Measurements from ENCODE around the gene NDUFS1. TPM values are rescaled to one million over a fixed set of nuclear protein-coding genes. Genes with fewer than 3 reads are reported as not detected.

The NDUFS1 gene
- total and polyA plus RNA-seq, 2 of the 8 experiments (the other 6 are each of a cell fraction or from before 2014, with no cell fraction given) = 42.1 to 97.0 TPM

DNA sequence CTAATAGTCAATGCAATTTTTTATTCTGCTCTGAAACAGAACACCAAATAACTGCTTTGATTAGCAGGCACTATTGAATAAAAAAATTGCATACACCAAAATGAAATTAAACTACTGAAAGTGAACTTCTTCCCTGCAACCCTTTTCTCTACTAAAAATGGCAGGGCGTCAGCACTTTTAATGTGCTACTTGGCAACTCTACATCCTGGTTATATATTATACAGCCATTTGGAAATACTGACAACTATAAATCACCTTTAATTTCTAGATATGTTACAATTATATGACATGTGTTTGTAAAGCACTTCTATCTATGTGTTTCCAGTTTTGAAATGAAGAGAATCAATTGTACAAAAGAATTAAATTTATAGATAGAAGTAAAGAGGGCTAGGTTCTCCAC is 9.9 kb downstream of the NDUFS1 start:
- Histone ChIP-seq H3K79me2 (ENCODE audit: control insufficient read depth in 1 of 2, insufficient read depth in 2 of 2, low read length in 2 of 2) (peaks cover 0 to 27% of the 10 kb centered on the region in 2 experiments; a peak in 2 of 4 replicates), H3K18ac (ENCODE audit: extremely low read depth, low read length) (no peak overlapping the region), H3K4ac (replicated peaks; ENCODE audit: insufficient read length, low read depth, low read length) (no peak overlapping the region), H3K4me1 (replicated peaks in 1 of 4; ENCODE audit: control insufficient read depth in 3 of 4, insufficient read depth in 4 of 4, low read length in 3 of 4) (no peaks in the 10 kb centered on the region), H2BK20ac (ENCODE audit: low read length) (no peak overlapping the region), H2BK5ac (ENCODE audit: low read depth, low read length) (no peak overlapping the region), H4K8ac (ENCODE audit: extremely low read depth, insufficient read depth, low read length) (no peak overlapping the region), H3K56ac (replicated peaks; ENCODE audit: insufficient read length, low read depth, low read length) (no peak overlapping the region), H2BK12ac (ENCODE audit: low read depth, low read length) (no peak overlapping the region), H2BK120ac (replicated peaks; ENCODE audit: low read depth, low read length) (no peak overlapping the region), H3K79me1 (ENCODE audit: low read depth, low read length) (no peaks in the 10 kb centered on the region), H3K4me3 (ENCODE audit: extremely low read depth in 1 of 4, insufficient read depth in 2 of 4, low read depth in 3 of 4, low read length in 4 of 4) (no peak overlapping the region), H2BK15ac (ENCODE audit: low read length) (no peak overlapping the region), H3K27me3 (replicated peaks in 1 of 4; ENCODE audit: control insufficient read depth in 3 of 4, extremely low read depth in 1 of 4, insufficient read depth in 3 of 4, low read length in 3 of 4) (no peaks in the 10 kb centered on the region), H3K14ac (ENCODE audit: insufficient read length) (no peak overlapping the region), H3K9me3 (ENCODE audit: insufficient read depth in 2 of 2, low read depth in 1 of 2, low read length in 1 of 2) (no peaks in the 10 kb centered on the region), H3K27ac (ENCODE audit: low read depth, low read length) (no peak overlapping the region), H4K91ac (replicated peaks; ENCODE audit: insufficient read length, low read length) (no peak overlapping the region), H4K20me1 (replicated peaks in 1 of 2; ENCODE audit: control insufficient read depth in 1 of 2, insufficient read depth in 2 of 2, low read length in 2 of 2) (no peaks in the 10 kb centered on the region), H3K23me2 (ENCODE audit: low read depth, low read length) (no peaks in the 10 kb centered on the region), H2AK5ac (ENCODE audit: low read depth, low read length) (no peak overlapping the region), H3K9ac (replicated peaks in 1 of 4; ENCODE audit: extremely low read depth in 1 of 4, low read depth in 3 of 4, low read length in 3 of 4) (no peak overlapping the region), H3K36me3 (ENCODE audit: control insufficient read depth in 2 of 4, insufficient read depth in 4 of 4, low read length in 3 of 4) (peaks cover 9 to 69% (median 44%) of the 10 kb centered on the region in 4 experiments), H2AFZ (ENCODE audit: low read length) (no peak overlapping the region), H3K23ac (ENCODE audit: insufficient read length) (no peak overlapping the region), H3K4me2 (ENCODE audit: insufficient read depth in 1 of 2, low read depth in 2 of 2, low read length in 2 of 2) (no peak overlapping the region), H4K5ac (ENCODE audit: insufficient read length, low read depth, low read length) (no peak overlapping the region)
- 91% methylated on average over 1 of the region's 1 CpG; no CpG with 5 or more reads in 1 of the 2 experiments for WGBS, 2 experiments (ENCODE audit: extremely low coverage in 1 of 2, insufficient coverage in 1 of 2, insufficient read length in 1 of 2, insufficient replicate concordance in 2 of 2, low coverage in 1 of 2, low lambda C conversion rate in 2 of 2, missing lambda C conversion rate in 1 of 2)
- DNase-seq (ENCODE audit: low read depth in 1 of 2, low spot score in 2 of 2) (no peak), FAIRE-seq (no peak)
- CTCF ChIA-PET (ENCODE audit: partially characterized antibody) = no interaction called here
- POLR2A ChIA-PET (ENCODE audit: partially characterized antibody) = interaction anchor here (1.7 kb wide), 1 partner anchor 10 kb away, joined by 3 read pairs; the partner anchor contains the start of genes EEF1B2 and NDUFS1
- TF ChIP-seq, protein P1, sequence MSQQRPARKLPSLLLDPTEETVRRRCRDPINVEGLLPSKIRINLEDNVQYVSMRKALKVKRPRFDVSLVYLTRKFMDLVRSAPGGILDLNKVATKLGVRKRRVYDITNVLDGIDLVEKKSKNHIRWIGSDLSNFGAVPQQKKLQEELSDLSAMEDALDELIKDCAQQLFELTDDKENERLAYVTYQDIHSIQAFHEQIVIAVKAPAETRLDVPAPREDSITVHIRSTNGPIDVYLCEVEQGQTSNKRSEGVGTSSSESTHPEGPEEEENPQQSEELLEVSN (IDR thresholded peaks at IDR 0.05) = no peak
- TF ChIP-seq, protein P2, sequence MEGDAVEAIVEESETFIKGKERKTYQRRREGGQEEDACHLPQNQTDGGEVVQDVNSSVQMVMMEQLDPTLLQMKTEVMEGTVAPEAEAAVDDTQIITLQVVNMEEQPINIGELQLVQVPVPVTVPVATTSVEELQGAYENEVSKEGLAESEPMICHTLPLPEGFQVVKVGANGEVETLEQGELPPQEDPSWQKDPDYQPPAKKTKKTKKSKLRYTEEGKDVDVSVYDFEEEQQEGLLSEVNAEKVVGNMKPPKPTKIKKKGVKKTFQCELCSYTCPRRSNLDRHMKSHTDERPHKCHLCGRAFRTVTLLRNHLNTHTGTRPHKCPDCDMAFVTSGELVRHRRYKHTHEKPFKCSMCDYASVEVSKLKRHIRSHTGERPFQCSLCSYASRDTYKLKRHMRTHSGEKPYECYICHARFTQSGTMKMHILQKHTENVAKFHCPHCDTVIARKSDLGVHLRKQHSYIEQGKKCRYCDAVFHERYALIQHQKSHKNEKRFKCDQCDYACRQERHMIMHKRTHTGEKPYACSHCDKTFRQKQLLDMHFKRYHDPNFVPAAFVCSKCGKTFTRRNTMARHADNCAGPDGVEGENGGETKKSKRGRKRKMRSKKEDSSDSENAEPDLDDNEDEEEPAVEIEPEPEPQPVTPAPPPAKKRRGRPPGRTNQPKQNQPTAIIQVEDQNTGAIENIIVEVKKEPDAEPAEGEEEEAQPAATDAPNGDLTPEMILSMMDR (IDR thresholded peaks at IDR 0.05; ENCODE audit: control extremely low read depth in 1 of 3, insufficient read depth in 1 of 3, low read depth in 1 of 3, low read length in 3 of 3) = no peak
- no peak for TF ChIP-seq RNF2 (IDR thresholded peaks at IDR 0.05; ENCODE audit: borderline replicate concordance, low read depth, low read length, missing control alignments, poor library complexity, severe bottlenecking)
- TF ChIP-seq SP2 (IDR thresholded peaks at IDR 0.05; ENCODE audit: low read length) = no peak
- TF ChIP-seq GTF2F1 (IDR thresholded peaks at IDR 0.05; ENCODE audit: borderline replicate concordance, low read depth, low read length) = no peak
- TF ChIP-seq PHF8 (conservative IDR thresholded peaks at IDR 0.05; ENCODE audit: low read depth, low read length) = no peak

Data from H1 (cell line).